Body of pancreas (tissue), 4 donors: Measurements from ENCODE around the gene RBM47.

Experiments used
- POLR2A ChIP-seq, 3 donors: fragments of 450-650 bp; IDR thresholded peaks; one replicate each; pipeline ENCODE4 v1.6.1; 2016; ENCODE audit warnings: antibody characterized with exemption in 3 of 3, mild to moderate bottlenecking in 2 of 3
- TF ChIP-seq, protein P1 (sequence below), 7 experiments: fragments of 450-650 bp in 4 of 7; fragments of 200-600 bp in 3 of 7; sonication (generic) in 3 of 7; IDR thresholded peaks; one replicate each; pipeline ENCODE4 v1.5.1; 2016 to 2019; ENCODE audit warnings: antibody characterized with exemption in 7 of 7

GRCh38 chr4:40601641-40602040 lies 28.0 kb downstream of the RBM47 start:
- TF ChIP-seq POLR2A (IDR thresholded peaks at IDR 0.05) = no peak
- TF ChIP-seq, protein P1, sequence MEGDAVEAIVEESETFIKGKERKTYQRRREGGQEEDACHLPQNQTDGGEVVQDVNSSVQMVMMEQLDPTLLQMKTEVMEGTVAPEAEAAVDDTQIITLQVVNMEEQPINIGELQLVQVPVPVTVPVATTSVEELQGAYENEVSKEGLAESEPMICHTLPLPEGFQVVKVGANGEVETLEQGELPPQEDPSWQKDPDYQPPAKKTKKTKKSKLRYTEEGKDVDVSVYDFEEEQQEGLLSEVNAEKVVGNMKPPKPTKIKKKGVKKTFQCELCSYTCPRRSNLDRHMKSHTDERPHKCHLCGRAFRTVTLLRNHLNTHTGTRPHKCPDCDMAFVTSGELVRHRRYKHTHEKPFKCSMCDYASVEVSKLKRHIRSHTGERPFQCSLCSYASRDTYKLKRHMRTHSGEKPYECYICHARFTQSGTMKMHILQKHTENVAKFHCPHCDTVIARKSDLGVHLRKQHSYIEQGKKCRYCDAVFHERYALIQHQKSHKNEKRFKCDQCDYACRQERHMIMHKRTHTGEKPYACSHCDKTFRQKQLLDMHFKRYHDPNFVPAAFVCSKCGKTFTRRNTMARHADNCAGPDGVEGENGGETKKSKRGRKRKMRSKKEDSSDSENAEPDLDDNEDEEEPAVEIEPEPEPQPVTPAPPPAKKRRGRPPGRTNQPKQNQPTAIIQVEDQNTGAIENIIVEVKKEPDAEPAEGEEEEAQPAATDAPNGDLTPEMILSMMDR (IDR thresholded peaks at IDR 0.05) = no peak
